ENCODE measurements around the gene ATG16L2. TPM values are rescaled to one million over a fixed set of nuclear protein-coding genes. Genes with fewer than 3 reads are reported as not detected.

Gene ATG16L2
- total RNA-seq, 1 experiment from 2014 or later: 17.3 TPM

GRCh38 chr11:72777755-72778278 lies 36.4 kb upstream of the ATG16L2 start:
- Histone ChIP-seq H4K5ac (ENCODE audit: insufficient read length, low read depth, low read length) (no peak overlapping the region), H3K4ac (ENCODE audit: low read depth, low read length) (no peak overlapping the region), H3K79me1 (ENCODE audit: insufficient read depth, low read depth, low read length, poor library complexity, severe bottlenecking) (no peaks in the 10 kb centered on the region), H3K9ac (ENCODE audit: extremely low read depth, insufficient read length, low read length) (no peak overlapping the region), H3K27me3 (ENCODE audit: insufficient read depth, low read length) (no peaks in the 10 kb centered on the region), H2AFZ (ENCODE audit: low read length) (no peak overlapping the region), H3K27ac (ENCODE audit: insufficient read length, low read depth, low read length) (no peak overlapping the region), H3K23ac (ENCODE audit: insufficient read length, low read depth, low read length) (no peak overlapping the region), H2BK15ac (ENCODE audit: low read depth, low read length) (no peak overlapping the region), H3K9me3 (ENCODE audit: control insufficient read depth, low read depth, low read length) (no peaks in the 10 kb centered on the region), H2BK20ac (ENCODE audit: low read depth, low read length, poor library complexity, severe bottlenecking) (no peak overlapping the region), H3K14ac (ENCODE audit: insufficient read depth, low read length) (no peak overlapping the region), H3K4me1 (ENCODE audit: insufficient read depth, low read length) (peaks cover 4% of the 10 kb centered on the region; the same call in 1 of the 2 replicates), H4K20me1 (ENCODE audit: control insufficient read depth, insufficient read depth, insufficient read length) (no peaks in the 10 kb centered on the region), H4K91ac (ENCODE audit: insufficient read length, low read depth, low read length) (no peak overlapping the region), H2BK5ac (ENCODE audit: insufficient read length, low read length) (no peak overlapping the region), H2BK120ac (ENCODE audit: low read depth, low read length, poor library complexity, severe bottlenecking) (no peak overlapping the region), H3K18ac (ENCODE audit: insufficient read length, low read depth, low read length) (no peak overlapping the region), H3T11ph (ENCODE audit: low read length) (no peak overlapping the region), H3K56ac (ENCODE audit: insufficient read length, low read depth, low read length) (no peak overlapping the region), H2BK12ac (ENCODE audit: insufficient read length, low read depth, low read length) (no peak overlapping the region), H4K8ac (replicated peaks; ENCODE audit: insufficient read length, low read depth, low read length) (no peak overlapping the region), H3K4me2 (ENCODE audit: insufficient read depth, insufficient read length, low read length) (no peak overlapping the region), H2AK5ac (ENCODE audit: insufficient read length, low read length) (no peak overlapping the region), H3K79me2 (ENCODE audit: insufficient read depth, low read length) (no peaks in the 10 kb centered on the region), H3K23me2 (ENCODE audit: insufficient read length, low read depth, low read length, poor library complexity, severe bottlenecking) (peaks cover 7% of the 10 kb centered on the region)
- TF ChIP-seq CTCF (conservative IDR thresholded peaks at IDR 0.05): no peak
- WGBS (ENCODE audit: extremely low coverage, insufficient read length, low lambda C conversion rate): no CpG with 5 or more reads among the region's 5 CpGs
- Mint-ChIP-seq H3K36me3 (ENCODE audit: insufficient read depth in 1 of 3, low read depth in 3 of 3) (no peaks in the 10 kb centered on the region; a peak in 1 of 7 replicates), H3K9me3 (no peaks in the 10 kb centered on the region), H3K4me3 (no peak overlapping the region), H3K4me1 (peaks cover 17 to 32% of the 10 kb centered on the region in 2 experiments), H3K27me3 (ENCODE audit: low read depth) (peaks cover 21% of the 10 kb centered on the region), H3K27ac (no peak overlapping the region)
- no peak for DNase-seq
